Effector memory CD8-positive, alpha-beta T cell (primary cell): ENCODE data around the gene GJC2.
A peak's percentile ranks its signal among the peaks of the same experiment; 100 is the strongest.

ENCODE experiments used
- ATAC-seq: fragments of 150-1000 bp; cut with Tn5 transposase; replicated peaks from 2 replicates; pipeline ENCODE4 v1.10.0; 2021; ENCODE audit warnings: mild to moderate bottlenecking, moderate library complexity
- DNase-seq, 3 experiments: peaks; one replicate each; pipeline ENCODE4 v3.0.0; 2021
- H3K27ac Mint-ChIP-seq, 2 donors: one replicate each; pipeline ENCODE4 v1.8.0; 2022; ENCODE audit warnings: mild to moderate bottlenecking in 2 of 2, mixed read lengths in 2 of 2, moderate library complexity in 2 of 2
- H3K27me3 Mint-ChIP-seq, 2 donors: one replicate each; pipeline ENCODE4 v1.8.0; 2022; ENCODE audit warnings: mixed read lengths in 2 of 2
- H3K36me3 Mint-ChIP-seq: one replicate; pipeline ENCODE4 v1.8.0; 2022; ENCODE audit warnings: mild to moderate bottlenecking, moderate library complexity, mixed read lengths; ENCODE audit not compliant: insufficient read depth
- H3K4me1 Mint-ChIP-seq, 2 donors: one replicate each; pipeline ENCODE4 v1.8.0; 2022; ENCODE audit warnings: low read depth in 2 of 2, mixed read lengths in 2 of 2
- H3K4me3 Mint-ChIP-seq, 2 donors: one replicate each; pipeline ENCODE4 v1.8.0; 2022; ENCODE audit warnings: mild to moderate bottlenecking in 2 of 2, mixed read lengths in 2 of 2, moderate library complexity in 2 of 2
- H3K9me3 Mint-ChIP-seq, 2 donors: one replicate each; pipeline ENCODE4 v1.8.0; 2022; ENCODE audit warnings: mixed read lengths in 2 of 2
- total RNA-seq, 9 experiments: gene quantifications; one replicate each; lab custom pipeline; 2026; lab: John Stamatoyannopoulos, UW

Gene GJC2
- total RNA-seq, result 0.37 to 8.1 (median 1.0) reads per million in 9 experiments

DNA sequence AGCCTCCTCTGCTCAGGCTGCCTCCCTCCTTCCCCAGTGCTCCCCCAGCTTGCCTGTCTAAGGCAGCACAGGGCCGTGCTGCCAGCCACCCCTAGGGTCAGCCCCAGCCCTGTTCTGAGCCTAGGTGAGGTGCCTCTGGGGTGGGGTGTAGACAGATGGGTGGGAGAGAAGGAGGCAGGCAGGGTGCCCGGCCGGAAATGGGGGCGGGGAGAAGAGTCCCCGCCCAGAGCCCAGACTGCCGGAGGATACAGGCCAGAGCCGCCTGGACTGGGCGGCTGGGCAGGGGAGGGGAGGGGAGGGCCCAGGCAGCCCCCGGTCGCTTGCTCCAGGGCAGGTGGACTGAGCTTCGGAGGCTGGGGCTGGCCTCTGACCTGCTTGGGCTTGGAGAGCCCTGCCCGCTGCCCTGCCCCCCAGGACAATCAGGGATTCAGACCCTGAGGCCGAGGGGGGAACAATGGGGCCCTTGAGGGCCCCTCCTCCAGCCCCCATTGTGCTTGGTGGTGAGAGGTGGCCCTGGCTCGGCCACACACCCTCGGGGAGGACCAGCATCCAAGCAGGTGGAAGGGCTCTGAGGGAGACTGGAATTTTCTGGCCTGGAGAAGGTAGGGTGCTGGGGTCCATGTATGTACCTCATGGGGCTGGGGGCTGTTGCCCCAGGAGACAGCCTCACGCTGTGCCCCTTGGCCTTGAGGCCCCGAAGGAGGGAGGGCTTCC, at the start of gene GJC2:
GJC2 (plus strand) TSS at position 525 of the 714 bp plus-strand sequence. CDS start 7,829 bp downstream, outside the sequence.
- ATAC-seq (peak; percentile 13), DNase-seq (no peak)
- Mint-ChIP-seq H3K27ac (peak within 1 kb of the TSS in 1 of 2 donors; percentile 86), H3K4me3 (no peak within 1 kb of the TSS), H3K36me3 (peaks cover 41% of the 10 kb centered on the region), H3K4me1 (peaks cover 4 to 9% of the 10 kb centered on the region in 2 donors), H3K27me3 (no peaks in the 10 kb centered on the region), H3K9me3 (no peaks in the 10 kb centered on the region)

DNA sequence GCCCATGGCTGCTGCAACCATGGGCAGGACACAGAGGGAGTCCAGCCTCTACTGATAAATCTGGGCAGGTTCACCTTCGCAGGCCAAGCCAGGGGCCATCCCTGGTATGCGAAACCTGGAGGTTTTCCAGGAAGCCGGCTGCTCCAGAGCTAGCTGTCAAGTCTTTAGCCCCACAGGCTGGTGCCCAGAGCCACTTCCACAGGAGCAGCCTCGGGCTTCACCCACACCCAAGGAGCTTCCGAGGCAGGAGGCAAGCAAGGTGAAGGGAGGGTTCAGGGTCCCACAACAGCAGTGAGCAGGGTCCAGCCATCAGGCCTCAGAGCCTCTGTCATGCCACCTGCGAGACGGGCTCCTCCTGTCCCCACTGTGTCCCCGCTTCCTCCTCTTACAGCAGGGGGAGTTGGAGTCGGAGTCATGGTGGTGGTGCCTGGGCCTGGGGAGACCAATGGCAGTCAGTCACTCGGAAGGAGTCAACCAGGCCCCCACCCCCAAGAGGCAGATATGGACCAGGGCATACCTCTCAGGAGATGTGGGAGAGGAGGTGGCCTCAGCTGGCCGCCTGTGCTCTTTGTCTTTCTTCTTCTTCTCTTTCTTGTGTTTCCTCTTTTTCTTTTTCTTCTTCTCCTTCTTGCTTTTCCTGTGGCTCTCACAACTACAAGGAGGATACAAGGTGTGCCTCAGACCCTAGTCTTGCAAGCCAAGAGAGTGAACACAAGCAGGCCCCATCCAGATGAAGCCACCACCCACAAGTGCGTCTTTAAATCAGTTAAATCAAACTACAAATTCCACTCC, 48.7 kb upstream of the GJC2 start:
- Mint-ChIP-seq H3K9me3 (no peaks in the 10 kb centered on the region), H3K4me1 (peaks cover 18 to 33% of the 10 kb centered on the region in 2 donors), H3K27ac (peak overlapping the region; percentile 79 to 81), H3K4me3 (peak overlapping the region; percentile 91 to 92), H3K27me3 (no peaks in the 10 kb centered on the region), H3K36me3 (peaks cover 83% of the 10 kb centered on the region)
- no peak for DNase-seq
- ATAC-seq, result no peak

DNA sequence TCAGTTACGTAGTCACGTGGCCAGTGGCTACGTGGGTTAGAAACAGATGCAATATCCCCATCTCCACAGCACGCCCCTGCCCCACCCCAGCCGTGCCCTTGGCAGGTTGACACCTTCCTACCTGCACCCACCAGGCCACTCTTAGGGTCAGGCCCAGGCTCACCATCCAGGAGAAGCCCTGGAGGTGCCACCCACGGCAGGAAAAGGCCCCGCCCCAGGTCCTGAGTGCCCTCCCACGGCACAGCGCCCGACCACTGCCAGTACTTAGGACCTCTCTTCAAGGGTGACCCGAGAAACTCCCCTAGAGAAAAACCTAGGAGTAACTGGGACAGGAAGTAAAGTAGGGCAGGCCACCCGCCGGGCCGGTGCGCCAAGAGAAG, 48.1 kb upstream of the GJC2 start:
- no peaks in the 10 kb centered on the region for H3K9me3 Mint-ChIP-seq
- ATAC-seq (peak; percentile 31), DNase-seq (peak in 2 of 3 experiments; percentile 29 to 33)
- H3K36me3 Mint-ChIP-seq, result peaks cover 79% of the 10 kb centered on the region
- no peaks in the 10 kb centered on the region for H3K27me3 Mint-ChIP-seq
- H3K4me1 Mint-ChIP-seq, result peaks cover 18 to 30% of the 10 kb centered on the region in 2 donors
- H3K4me3 Mint-ChIP-seq, result peak overlapping the region; percentile 91 to 92
- peak overlapping the region; percentile 79 to 81 for H3K27ac Mint-ChIP-seq

DNA sequence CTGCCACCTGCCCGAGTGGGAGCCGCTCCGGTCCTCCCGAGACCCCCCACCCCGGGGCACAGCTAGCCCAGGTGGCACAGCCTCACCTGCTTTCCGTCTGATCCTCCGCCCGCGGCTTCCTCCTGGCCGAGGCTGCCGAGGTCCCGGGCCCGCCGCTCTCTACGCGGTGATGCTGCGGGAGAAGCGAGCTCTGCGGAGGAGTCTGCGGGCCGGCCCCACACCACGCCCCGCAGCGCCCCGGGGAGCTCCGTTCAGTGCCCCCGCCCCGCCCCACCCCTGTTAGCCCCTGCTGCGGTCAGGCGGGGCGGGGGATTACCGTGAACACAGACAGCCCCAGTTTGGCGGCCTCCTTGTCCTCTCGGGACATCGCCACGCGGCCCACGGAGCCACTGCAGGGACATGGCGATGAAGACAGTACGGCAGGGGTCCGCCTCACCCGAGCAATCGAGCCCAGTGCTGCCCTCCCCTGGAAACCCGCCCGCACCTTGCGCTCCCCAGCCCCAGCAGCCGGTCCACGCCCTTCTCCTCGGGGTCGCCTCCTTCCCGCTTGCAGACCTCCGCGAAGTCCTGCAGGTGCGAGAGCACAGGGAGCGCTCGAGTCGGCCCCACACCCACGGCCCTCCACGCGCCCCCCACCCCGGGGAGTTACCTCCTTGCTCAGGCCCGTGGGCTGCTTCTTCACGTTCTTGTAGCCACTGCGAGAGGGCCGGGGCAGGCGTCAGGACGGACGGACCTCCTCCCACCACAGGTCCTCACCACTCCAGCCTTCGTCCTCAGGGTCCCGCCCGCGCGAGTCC, 47.5 kb upstream of the GJC2 start:
- H3K4me1 Mint-ChIP-seq, result peaks cover 18 to 29% of the 10 kb centered on the region in 2 donors
- peak overlapping the region; percentile 79 to 81 for H3K27ac Mint-ChIP-seq
- DNase-seq (peak; percentile 53 to 60 (median 57)), ATAC-seq (peak; percentile 59)
- H3K27me3 Mint-ChIP-seq, result no peaks in the 10 kb centered on the region
- peaks cover 76% of the 10 kb centered on the region for H3K36me3 Mint-ChIP-seq
- no peaks in the 10 kb centered on the region for H3K9me3 Mint-ChIP-seq
- peak overlapping the region; percentile 91 to 92 for H3K4me3 Mint-ChIP-seq

DNA sequence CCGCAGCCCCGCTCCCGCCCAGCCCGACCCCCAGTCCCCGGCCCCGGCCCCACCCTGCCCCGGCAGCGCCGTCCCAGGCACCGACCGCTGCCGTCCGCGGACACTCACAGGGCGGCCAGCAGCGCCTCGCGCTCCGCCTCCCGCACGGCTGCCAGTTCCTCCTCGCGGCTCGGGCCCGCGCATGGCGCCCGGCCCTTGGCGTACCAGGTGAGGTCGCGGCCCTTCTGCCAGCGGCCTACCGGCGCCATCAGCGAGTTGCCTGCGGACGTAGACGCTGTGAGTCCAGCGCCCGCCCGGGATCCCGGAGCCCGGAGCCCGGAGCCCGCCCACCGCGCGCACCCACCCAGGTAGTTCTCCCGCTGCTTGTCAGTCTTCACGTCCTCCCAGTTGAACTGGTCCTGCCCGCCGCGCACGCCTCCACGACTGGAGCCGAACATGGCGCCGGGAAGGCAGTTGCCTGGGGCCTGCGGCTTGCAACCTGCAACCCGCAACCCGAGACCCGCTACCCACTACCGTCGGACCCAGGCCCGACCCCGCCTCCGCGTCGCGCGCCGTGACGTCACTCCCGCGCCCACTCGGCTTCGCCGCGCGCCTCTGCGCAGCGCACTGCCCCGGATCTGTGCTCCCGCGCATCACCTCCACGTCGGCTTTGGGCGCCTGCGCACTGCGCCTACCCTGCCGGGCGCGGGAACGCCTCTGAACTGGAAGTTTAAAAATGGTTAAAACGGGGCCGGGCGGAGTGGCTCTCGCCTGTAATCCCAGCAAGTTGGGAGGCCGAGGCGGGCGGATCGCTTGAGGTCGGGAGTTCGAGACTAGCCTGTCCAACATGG, 46.7 kb upstream of the GJC2 start, which contains the start of gene C1orf35:
C1orf35 (minus strand) TSS at position 535 of the 830 bp plus-strand sequence; CDS start at position 437, 98 bp downstream.
- Mint-ChIP-seq H3K9me3 (no peaks in the 10 kb centered on the region), H3K4me3 (peak within 1 kb of the TSS; percentile 91 to 92), H3K4me1 (peaks cover 14 to 21% of the 10 kb centered on the region in 2 donors), H3K27ac (peak within 1 kb of the TSS; percentile 94 to 96), H3K36me3 (peaks cover 68% of the 10 kb centered on the region), H3K27me3 (no peaks in the 10 kb centered on the region)
- peak; percentile 89 to 92 (median 91) for DNase-seq
- ATAC-seq, result peak; percentile 71

DNA sequence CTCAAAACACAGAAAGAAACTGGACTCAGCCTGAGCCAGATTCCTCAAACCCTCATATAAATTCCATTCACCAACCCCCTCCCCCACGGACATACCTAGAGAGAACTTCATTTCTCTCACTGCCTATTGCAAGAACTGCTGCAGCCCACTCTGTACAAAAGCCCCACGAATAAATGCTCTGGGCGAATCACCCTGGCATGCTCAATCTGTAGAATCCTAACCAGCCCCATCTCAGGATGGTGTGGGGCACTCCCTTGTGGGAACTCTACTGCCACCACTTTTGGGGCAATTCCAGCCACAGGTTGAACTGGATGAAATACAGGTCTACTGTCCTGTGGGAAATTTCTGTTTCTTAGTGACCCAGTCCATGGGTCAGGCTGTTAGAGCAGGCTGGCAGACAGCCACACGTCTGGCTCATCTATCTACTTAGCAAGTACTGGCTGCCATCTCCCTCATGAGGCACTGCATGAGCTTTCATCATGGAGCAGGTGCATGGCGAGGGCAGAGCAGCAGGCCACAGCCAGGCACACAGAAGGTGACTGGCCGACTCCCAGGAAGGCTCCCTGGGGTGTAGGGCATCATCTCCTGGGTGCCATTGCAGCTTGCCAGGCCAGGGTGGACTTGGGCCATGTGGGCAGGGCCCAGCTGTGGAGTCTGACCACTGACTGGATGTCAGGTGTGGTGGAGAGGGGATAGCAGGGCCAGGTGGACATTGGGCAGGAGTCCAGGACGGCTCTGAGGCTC, 45.0 kb upstream of the GJC2 start:
- peaks cover 18 to 22% of the 10 kb centered on the region in 2 donors for H3K4me1 Mint-ChIP-seq
- no peaks in the 10 kb centered on the region for H3K9me3 Mint-ChIP-seq
- no peaks in the 10 kb centered on the region for H3K27me3 Mint-ChIP-seq
- ATAC-seq, result no peak
- DNase-seq, result no peak
- peaks cover 58% of the 10 kb centered on the region for H3K36me3 Mint-ChIP-seq
- peak overlapping the region; percentile 58 to 92 for H3K4me3 Mint-ChIP-seq
- peak overlapping the region in 1 of 2 donors; percentile 96 for H3K27ac Mint-ChIP-seq

DNA sequence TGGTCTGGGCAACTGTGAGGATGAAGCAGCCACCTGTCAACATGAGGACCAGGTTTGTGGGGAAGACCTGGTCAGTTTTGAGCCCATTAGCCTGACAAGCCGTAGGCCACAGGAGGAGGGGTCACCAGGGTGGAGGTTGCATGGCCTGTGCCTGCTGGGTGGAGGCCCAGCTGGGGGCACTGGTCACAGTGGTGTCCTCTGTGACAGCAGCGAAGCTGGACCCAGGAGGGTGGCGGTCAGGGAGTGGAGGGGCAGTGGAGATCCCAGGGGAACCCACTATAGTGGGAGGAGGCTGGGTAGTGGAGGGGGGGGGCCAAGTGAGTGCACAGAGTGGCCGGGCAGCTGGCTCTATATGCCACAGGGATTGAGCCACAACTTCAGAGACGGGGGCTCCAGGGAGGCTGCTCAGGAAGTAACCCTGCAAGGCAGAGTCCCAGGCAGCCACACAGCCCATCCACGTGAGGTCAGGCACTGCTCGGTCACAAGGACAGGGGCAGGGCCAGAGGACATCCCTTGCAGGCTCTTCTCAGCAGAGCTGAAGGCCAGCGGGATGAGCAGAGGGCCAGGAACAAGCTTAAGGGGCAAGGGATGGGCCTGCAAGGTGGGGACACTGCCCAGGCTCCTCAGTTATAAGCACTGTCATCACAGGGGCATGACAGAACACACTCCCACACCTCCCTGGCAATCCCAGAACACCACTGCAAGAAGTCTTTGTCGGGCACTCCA, 44.3 kb upstream of the GJC2 start:
- no peaks in the 10 kb centered on the region for H3K9me3 Mint-ChIP-seq
- no peaks in the 10 kb centered on the region for H3K27me3 Mint-ChIP-seq
- peak overlapping the region in 1 of 2 donors; percentile 92 for H3K4me3 Mint-ChIP-seq
- peak overlapping the region in 1 of 2 donors; percentile 17 for H3K27ac Mint-ChIP-seq
- DNase-seq (no peak), ATAC-seq (no peak)
- peaks cover 22 to 26% of the 10 kb centered on the region in 2 donors for H3K4me1 Mint-ChIP-seq
- peaks cover 51% of the 10 kb centered on the region for H3K36me3 Mint-ChIP-seq

DNA sequence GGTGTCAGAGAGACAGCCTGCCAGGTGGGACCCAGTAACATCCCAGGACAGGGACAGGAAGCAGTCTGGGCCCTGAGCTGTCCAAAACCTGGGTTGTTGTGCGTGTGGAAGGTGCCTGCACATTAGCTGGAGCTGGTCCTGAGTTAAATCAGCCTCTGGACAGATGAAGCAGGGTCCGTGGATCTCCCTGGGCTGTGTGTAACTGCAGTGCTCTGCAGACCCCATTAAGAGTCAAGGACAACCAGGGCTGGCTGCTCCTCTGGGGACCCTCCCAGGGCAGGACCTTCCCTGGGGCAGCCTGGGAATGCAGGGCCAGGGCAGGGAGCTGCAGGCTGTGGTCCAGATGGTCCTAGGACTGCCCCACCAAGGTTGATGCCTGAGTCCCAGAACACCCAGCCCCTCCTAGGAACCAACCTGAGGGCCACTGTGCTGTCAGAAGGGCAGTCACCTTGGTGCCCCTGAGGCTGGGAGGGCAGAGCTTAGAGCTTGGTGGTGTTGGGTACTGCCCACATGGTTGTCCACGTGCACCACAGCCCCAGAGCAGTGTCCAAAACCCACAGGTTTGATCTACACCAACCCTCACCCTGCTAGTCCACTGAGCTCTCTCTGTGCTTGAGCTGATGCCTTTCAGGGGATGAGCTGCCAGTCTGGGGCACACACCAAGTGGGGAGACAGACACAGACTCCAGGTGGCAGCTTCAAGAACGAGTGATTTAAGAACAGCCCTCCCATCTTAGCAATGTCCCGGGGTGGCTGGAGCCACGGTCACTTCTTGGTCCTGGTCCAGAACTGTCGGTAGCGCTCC, 43.5 kb upstream of the GJC2 start:
- H3K4me3 Mint-ChIP-seq, result peak overlapping the region in 1 of 2 donors; percentile 27
- peak overlapping the region in 1 of 2 donors; percentile 8 for H3K27ac Mint-ChIP-seq
- peaks cover 19 to 26% of the 10 kb centered on the region in 2 donors for H3K4me1 Mint-ChIP-seq
- H3K9me3 Mint-ChIP-seq, result no peaks in the 10 kb centered on the region
- DNase-seq, result no peak
- H3K27me3 Mint-ChIP-seq, result no peaks in the 10 kb centered on the region
- H3K36me3 Mint-ChIP-seq, result peaks cover 43% of the 10 kb centered on the region
- no peak for ATAC-seq

DNA sequence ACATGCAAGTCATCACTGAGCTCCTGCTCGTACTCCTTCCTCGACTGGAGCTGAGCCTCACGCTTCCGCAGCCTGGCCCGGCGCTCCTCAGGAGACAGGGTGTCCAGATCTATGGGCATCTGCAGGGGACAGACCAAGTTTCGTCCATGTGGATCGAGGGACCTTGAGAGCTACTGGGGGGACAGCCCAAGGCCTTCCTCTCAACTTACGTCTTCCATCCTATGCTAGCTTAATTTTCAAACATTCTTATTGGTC, 43.0 kb upstream of the GJC2 start:
- ATAC-seq, result no peak
- H3K9me3 Mint-ChIP-seq, result no peaks in the 10 kb centered on the region
- no peak for DNase-seq
- H3K4me3 Mint-ChIP-seq, result no peak overlapping the region
- peaks cover 38% of the 10 kb centered on the region for H3K36me3 Mint-ChIP-seq
- H3K27ac Mint-ChIP-seq, result no peak overlapping the region
- H3K27me3 Mint-ChIP-seq, result no peaks in the 10 kb centered on the region
- peaks cover 13 to 20% of the 10 kb centered on the region in 2 donors for H3K4me1 Mint-ChIP-seq

DNA sequence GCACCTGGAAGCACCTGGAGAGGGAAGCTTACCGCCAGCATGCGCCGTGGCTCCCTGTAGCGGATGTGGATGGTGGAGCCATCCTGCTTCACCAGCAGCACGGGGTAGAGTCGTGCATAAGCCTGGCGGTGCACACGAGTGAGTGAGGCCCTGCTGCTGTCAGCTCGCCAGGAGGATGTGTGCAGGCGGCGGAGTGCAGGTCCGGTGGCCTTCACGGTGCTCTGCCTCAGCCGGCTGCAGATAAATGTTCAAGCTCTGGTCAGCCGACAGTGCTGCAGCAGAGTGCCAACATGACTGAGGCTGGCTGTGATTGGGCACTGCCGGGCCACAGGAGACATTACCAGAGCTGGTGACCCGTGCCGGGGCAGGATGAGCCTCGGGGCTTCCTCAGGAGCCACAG, 42.1 kb upstream of the GJC2 start:
- no peak overlapping the region for H3K27ac Mint-ChIP-seq
- peak overlapping the region; percentile 84 to 89 for H3K4me3 Mint-ChIP-seq
- H3K4me1 Mint-ChIP-seq, result peaks cover 13 to 20% of the 10 kb centered on the region in 2 donors
- H3K9me3 Mint-ChIP-seq, result no peaks in the 10 kb centered on the region
- peaks cover 30% of the 10 kb centered on the region for H3K36me3 Mint-ChIP-seq
- H3K27me3 Mint-ChIP-seq, result no peaks in the 10 kb centered on the region
- no peak for ATAC-seq
- no peak for DNase-seq

DNA sequence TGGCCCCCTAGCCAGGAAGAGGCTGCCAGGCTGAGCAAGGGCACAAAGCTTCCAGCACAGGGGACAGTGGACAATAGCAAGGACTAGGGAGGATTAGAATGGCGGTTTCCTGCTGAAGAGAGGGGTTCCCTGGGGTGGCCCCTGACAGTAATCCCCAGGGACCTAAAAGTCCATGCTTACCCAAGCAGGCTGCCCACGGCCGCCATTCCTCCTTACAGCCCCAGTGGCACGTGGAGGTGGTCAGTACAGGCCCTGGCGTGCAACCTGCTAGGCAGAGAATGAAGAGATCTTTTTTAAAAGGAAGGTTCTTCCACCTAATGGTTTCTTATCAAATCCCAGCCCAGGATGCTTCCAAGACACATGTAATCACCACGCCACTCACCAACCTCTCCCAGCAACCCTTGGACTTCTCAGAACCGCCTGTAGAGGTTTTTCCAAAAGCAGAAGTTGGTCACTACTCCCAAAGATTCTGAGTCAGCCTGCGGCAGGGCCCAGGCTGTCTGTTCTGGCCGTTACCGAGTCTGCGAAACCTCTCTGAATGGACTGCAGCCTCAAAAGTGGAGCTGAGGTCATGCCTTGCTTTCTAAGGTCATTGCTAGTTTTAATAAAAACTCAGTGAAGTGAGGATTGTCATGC, 41.6 kb upstream of the GJC2 start:
- DNase-seq (no peak), ATAC-seq (no peak)
- peaks cover 26% of the 10 kb centered on the region for H3K36me3 Mint-ChIP-seq
- peaks cover 13 to 20% of the 10 kb centered on the region in 2 donors for H3K4me1 Mint-ChIP-seq
- no peaks in the 10 kb centered on the region for H3K27me3 Mint-ChIP-seq
- peak overlapping the region; percentile 93 to 95 for H3K27ac Mint-ChIP-seq
- no peaks in the 10 kb centered on the region for H3K9me3 Mint-ChIP-seq
- H3K4me3 Mint-ChIP-seq, result peak overlapping the region; percentile 84 to 89
